HepG2 (cell line): ENCODE data around the gene LIN7A. TPM values are rescaled to one million over a fixed set of nuclear protein-coding genes. Genes with fewer than 3 reads are reported as not detected.

Experiments
- GATAD2A ChIP-seq: IDR thresholded peaks from 2 replicates; pipeline ENCODE4 v1.6.1; 2016
- GLI4 ChIP-seq: sonication (generic); formaldehyde crosslinking; IDR thresholded peaks from 2 replicates; pipeline ENCODE4 v1.5.1; 2020; ENCODE audit warnings: missing genetic modification reagents, mild to moderate bottlenecking, moderate library complexity, borderline replicate concordance
- GTF3A ChIP-seq: sonication (generic); formaldehyde crosslinking; conservative IDR thresholded peaks from 2 replicates; pipeline ENCODE4 v1.4.0; 2020; ENCODE audit warnings: mild to moderate bottlenecking, missing genetic modification reagents
- HDAC2 ChIP-seq: sonication (generic); formaldehyde crosslinking; IDR thresholded peaks from 2 replicates; pipeline ENCODE4 v1.4.0; 2020; ENCODE audit warnings: missing genetic modification reagents
- HHEX ChIP-seq: IDR thresholded peaks from 2 replicates; pipeline ENCODE4 v1.6.1; 2016; ENCODE audit warnings: control low read depth
- HMG20A ChIP-seq: IDR thresholded peaks from 2 replicates; pipeline ENCODE4 v1.6.1; 2016; ENCODE audit warnings: borderline replicate concordance
- NCOA5 ChIP-seq: sonication (generic); formaldehyde crosslinking; IDR thresholded peaks from 2 replicates; pipeline ENCODE4 v1.4.0; 2020; ENCODE audit warnings: missing genetic modification reagents
- SRY ChIP-seq: sonication (generic); formaldehyde crosslinking; IDR thresholded peaks from 2 replicates; pipeline ENCODE4 v1.8.0; 2022; ENCODE audit warnings: mild to moderate bottlenecking, missing genetic modification reagents
- ZEB1 ChIP-seq: IDR thresholded peaks from 2 replicates; pipeline ENCODE4 v1.6.1; 2012; ENCODE audit warnings: mild to moderate bottlenecking, low read depth, inconsistent platforms; ENCODE audit not compliant: insufficient replicate concordance
- ZMYM3 ChIP-seq: sonication (generic); formaldehyde crosslinking; IDR thresholded peaks from 2 replicates; pipeline ENCODE4 v1.5.1; 2020; ENCODE audit warnings: mild to moderate bottlenecking, missing genetic modification reagents
- ZNF18 ChIP-seq: sonication (generic); formaldehyde crosslinking; IDR thresholded peaks from 2 replicates; pipeline ENCODE4 v1.8.0; 2022; ENCODE audit warnings: mild to moderate bottlenecking, missing genetic modification reagents; ENCODE audit not compliant: insufficient replicate concordance
- ZNF20 ChIP-seq: sonication (generic); formaldehyde crosslinking; IDR thresholded peaks from 2 replicates; pipeline ENCODE4 v1.4.0; 2020; ENCODE audit warnings: mild to moderate bottlenecking, moderate library complexity, missing genetic modification reagents
- ZNF329 ChIP-seq: sonication (generic); formaldehyde crosslinking; IDR thresholded peaks from 2 replicates; pipeline ENCODE4 v1.9.0; 2021; ENCODE audit warnings: low read depth, mild to moderate bottlenecking, missing genetic modification reagents
- ZNF337 ChIP-seq: sonication (generic); formaldehyde crosslinking; IDR thresholded peaks from 2 replicates; pipeline ENCODE4 v1.5.1; 2020; ENCODE audit warnings: missing genetic modification reagents, low read depth, mild to moderate bottlenecking, borderline replicate concordance
- ZNF350 ChIP-seq: sonication (generic); formaldehyde crosslinking; IDR thresholded peaks from 2 replicates; pipeline ENCODE4 v1.4.0; 2020; ENCODE audit warnings: mild to moderate bottlenecking, low read depth, missing genetic modification reagents, borderline replicate concordance
- ZNF496 ChIP-seq: sonication (generic); formaldehyde crosslinking; IDR thresholded peaks from 2 replicates; pipeline ENCODE4 v1.8.1; 2023; ENCODE audit warnings: mild to moderate bottlenecking, moderate library complexity, missing genetic modification reagents; ENCODE audit not compliant: insufficient replicate concordance
- ZNF547 ChIP-seq: sonication (generic); formaldehyde crosslinking; IDR thresholded peaks from 2 replicates; pipeline ENCODE4 v1.5.1; 2020; ENCODE audit warnings: mild to moderate bottlenecking, missing genetic modification reagents
- ZNF598 ChIP-seq: sonication (generic); formaldehyde crosslinking; IDR thresholded peaks from 2 replicates; pipeline ENCODE4 v1.5.1; 2020; ENCODE audit warnings: mild to moderate bottlenecking, missing genetic modification reagents, borderline replicate concordance
- ZNF619 ChIP-seq: sonication (generic); formaldehyde crosslinking; IDR thresholded peaks from 2 replicates; pipeline ENCODE4 v1.4.0; 2020; ENCODE audit warnings: mild to moderate bottlenecking, missing genetic modification reagents
- ZNF839 ChIP-seq: sonication (generic); formaldehyde crosslinking; IDR thresholded peaks from 2 replicates; pipeline ENCODE4 v1.4.0; 2020; ENCODE audit warnings: missing genetic modification reagents, mild to moderate bottlenecking, borderline replicate concordance
- polyA plus RNA-seq, 8 experiments: library from polyadenylated mRNA; depleted of rRNA in 3 of 8; stranded (reverse) in 7 of 8; unstranded in 1 of 8; fragments of >200 nt; fragmentation: Illumina TruSeq in 4 of 8; extraction: Trizol in 4 of 8; gene quantifications; 2 replicates each; pipeline versions ENCODE4 v1.2.1 to v1.2.3, GENCODE V29; 2011 to 2016; ENCODE audit warnings: low read depth in 4 of 8, missing spikeins in 1 of 8, mixed read lengths in 1 of 8; ENCODE audit not compliant: insufficient read depth in 1 of 8
- total RNA-seq, 5 experiments: library from RNA; depleted of rRNA; stranded (reverse); fragments of >200 nt; fragmentation: Illumina TruSeq; extraction: Trizol; gene quantifications; 2 replicates each; pipeline ENCODE4 v1.2.3, GENCODE V29; 2016; ENCODE audit warnings: low read depth in 1 of 5
- TF ChIP-seq, protein P1 (sequence below): sonication (generic); formaldehyde crosslinking; IDR thresholded peaks from 2 replicates; pipeline ENCODE4 v1.4.0; 2020; ENCODE audit warnings: mild to moderate bottlenecking, missing genetic modification reagents
- TF ChIP-seq, protein P2 (sequence below): IDR thresholded peaks from 2 replicates; pipeline ENCODE4 v1.6.1; 2016; ENCODE audit warnings: control low read depth

The LIN7A gene
- total and polyA plus RNA-seq, 2 of the 13 experiments (the other 11 are each of a cell fraction or from before 2014, with no cell fraction given) = 18.5 to 19.2 TPM

DNA sequence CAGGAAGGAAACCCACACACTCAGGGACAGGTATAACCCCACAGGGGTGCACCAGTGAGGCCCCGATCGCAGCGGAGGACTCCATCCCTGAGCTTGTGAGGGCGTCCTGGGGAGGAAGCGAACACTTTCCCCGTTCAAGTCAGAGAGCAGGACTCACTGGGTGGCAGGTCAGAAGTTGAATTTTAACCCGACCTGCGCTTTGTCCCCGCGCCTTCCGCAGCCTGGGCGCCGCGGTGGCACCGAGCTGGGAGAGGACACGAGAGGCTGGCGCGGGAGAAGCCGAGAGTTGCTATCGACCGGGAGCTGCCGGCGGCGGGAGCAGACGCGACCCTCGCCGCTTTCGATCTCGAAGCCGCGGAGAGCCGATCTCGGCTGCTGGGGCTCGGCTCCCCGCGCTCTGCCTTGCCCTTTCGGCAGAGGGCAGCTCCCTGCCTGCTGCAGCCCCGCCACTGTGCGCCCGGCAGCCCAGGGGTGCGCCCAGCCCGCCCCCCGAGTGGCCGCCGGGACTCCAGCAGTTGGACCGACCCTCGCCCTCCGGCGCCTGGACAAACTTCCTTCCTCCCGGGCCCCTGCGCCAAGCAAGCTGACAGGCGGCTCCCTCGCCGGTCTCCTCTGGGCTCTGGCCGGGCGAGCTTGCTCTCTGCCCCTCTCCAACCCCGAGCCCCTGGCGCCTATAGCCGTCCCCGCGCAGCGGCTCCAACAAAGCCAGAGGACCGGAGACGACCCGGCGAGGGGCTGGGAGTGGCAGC, 918 bp downstream of the LIN7A start (continued):
- TF ChIP-seq ZNF337 (peak; percentile 73; the same call in 1 of the 2 replicates), ZMYM3 (CRISPR knock-in tag) (peak; percentile 58; the same call in 1 of the 2 replicates), ZNF547 (CRISPR knock-in tag) (no peak; the same call in none of the 2 replicates), ZNF18 (CRISPR knock-in tag) (no peak), ZEB1 (no peak), ZNF496 (CRISPR knock-in tag) (no peak), SRY (CRISPR knock-in tag) (peak; percentile 91), GLI4 (CRISPR knock-in tag) (peak; percentile 87; the same call in 1 of the 2 replicates), ZNF20 (no peak), GTF3A (CRISPR knock-in tag) (no peak), ZNF839 (CRISPR knock-in tag) (no peak), ZNF598 (CRISPR knock-in tag) (no peak), GATAD2A (CRISPR knock-in tag) (peak; percentile 56), HDAC2 (peak; percentile 75), NCOA5 (no peak), ZNF619 (0 out of 2 replicates have a peak, but pooled peaks have one; percentile 23), ZNF329 (CRISPR knock-in tag) (peak; percentile 65; the same call in 1 of the 2 replicates), HHEX (no peak), ZNF350 (CRISPR knock-in tag) (peak; percentile 75; the same call in 1 of the 2 replicates), HMG20A (CRISPR knock-in tag) (peak; percentile 30; the same call in 1 of the 2 replicates)
- TF ChIP-seq, protein P1, sequence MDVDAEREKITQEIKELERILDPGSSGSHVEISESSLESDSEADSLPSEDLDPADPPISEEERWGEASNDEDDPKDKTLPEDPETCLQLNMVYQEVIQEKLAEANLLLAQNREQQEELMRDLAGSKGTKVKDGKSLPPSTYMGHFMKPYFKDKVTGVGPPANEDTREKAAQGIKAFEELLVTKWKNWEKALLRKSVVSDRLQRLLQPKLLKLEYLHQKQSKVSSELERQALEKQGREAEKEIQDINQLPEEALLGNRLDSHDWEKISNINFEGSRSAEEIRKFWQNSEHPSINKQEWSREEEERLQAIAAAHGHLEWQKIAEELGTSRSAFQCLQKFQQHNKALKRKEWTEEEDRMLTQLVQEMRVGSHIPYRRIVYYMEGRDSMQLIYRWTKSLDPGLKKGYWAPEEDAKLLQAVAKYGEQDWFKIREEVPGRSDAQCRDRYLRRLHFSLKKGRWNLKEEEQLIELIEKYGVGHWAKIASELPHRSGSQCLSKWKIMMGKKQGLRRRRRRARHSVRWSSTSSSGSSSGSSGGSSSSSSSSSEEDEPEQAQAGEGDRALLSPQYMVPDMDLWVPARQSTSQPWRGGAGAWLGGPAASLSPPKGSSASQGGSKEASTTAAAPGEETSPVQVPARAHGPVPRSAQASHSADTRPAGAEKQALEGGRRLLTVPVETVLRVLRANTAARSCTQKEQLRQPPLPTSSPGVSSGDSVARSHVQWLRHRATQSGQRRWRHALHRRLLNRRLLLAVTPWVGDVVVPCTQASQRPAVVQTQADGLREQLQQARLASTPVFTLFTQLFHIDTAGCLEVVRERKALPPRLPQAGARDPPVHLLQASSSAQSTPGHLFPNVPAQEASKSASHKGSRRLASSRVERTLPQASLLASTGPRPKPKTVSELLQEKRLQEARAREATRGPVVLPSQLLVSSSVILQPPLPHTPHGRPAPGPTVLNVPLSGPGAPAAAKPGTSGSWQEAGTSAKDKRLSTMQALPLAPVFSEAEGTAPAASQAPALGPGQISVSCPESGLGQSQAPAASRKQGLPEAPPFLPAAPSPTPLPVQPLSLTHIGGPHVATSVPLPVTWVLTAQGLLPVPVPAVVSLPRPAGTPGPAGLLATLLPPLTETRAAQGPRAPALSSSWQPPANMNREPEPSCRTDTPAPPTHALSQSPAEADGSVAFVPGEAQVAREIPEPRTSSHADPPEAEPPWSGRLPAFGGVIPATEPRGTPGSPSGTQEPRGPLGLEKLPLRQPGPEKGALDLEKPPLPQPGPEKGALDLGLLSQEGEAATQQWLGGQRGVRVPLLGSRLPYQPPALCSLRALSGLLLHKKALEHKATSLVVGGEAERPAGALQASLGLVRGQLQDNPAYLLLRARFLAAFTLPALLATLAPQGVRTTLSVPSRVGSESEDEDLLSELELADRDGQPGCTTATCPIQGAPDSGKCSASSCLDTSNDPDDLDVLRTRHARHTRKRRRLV = no peak
- TF ChIP-seq, protein P2, sequence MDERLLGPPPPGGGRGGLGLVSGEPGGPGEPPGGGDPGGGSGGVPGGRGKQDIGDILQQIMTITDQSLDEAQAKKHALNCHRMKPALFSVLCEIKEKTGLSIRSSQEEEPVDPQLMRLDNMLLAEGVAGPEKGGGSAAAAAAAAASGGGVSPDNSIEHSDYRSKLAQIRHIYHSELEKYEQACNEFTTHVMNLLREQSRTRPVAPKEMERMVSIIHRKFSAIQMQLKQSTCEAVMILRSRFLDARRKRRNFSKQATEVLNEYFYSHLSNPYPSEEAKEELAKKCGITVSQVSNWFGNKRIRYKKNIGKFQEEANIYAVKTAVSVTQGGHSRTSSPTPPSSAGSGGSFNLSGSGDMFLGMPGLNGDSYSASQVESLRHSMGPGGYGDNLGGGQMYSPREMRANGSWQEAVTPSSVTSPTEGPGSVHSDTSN (CRISPR knock-in tag) = no peak
